Vagina (tissue), 2 donors: ENCODE data around the gene PIK3R1. TPM values are rescaled to one million over a fixed set of nuclear protein-coding genes. Genes with fewer than 3 reads are reported as not detected.

Source experiments
- DNase-seq, 2 donors: peaks; one replicate each; pipeline ENCODE4 v3.0.0-alpha.2; 2017; ENCODE audit errors: extremely low spot score in 2 of 2
- H3K27ac ChIP-seq: fragments of 200-600 bp; sonication (generic); one replicate; pipeline ENCODE4 v1.5.1; 2019
- H3K27me3 ChIP-seq: fragments of 200-600 bp; sonication (generic); one replicate; pipeline ENCODE4 v1.5.1; 2019
- H3K36me3 ChIP-seq, 2 donors: fragments of 200-600 bp; sonication (generic); one replicate each; pipeline ENCODE4 v1.5.1; 2017 to 2019
- H3K4me1 ChIP-seq: fragments of 200-600 bp; sonication (generic); one replicate; pipeline ENCODE4 v1.5.1; 2019
- H3K4me3 ChIP-seq, 2 donors: fragments of 200-600 bp; sonication (generic); 1 replicate in 1 of 2; 2 replicates in 1 of 2; pipeline ENCODE4 v1.5.1; 2016 to 2019
- H3K9me3 ChIP-seq: fragments of 200-600 bp; sonication (generic); one replicate; pipeline ENCODE4 v1.5.1; 2019
- CTCF ChIP-seq, 3 experiments: fragments of 450-650 bp in 2 of 3; fragments of 200-600 bp in 1 of 3; sonication (generic) in 1 of 3; IDR thresholded peaks; one replicate each; pipeline ENCODE4 v1.5.1; 2017 to 2019; ENCODE audit warnings: antibody characterized with exemption in 3 of 3, mild to moderate bottlenecking in 2 of 3, moderate library complexity in 2 of 3
- POLR2A ChIP-seq, 2 donors: fragments of 450-650 bp; IDR thresholded peaks; one replicate each; pipeline ENCODE4 v1.6.1; 2017; ENCODE audit warnings: antibody characterized with exemption in 2 of 2, mild to moderate bottlenecking in 2 of 2, moderate library complexity in 2 of 2
- POLR2AphosphoS5 ChIP-seq, 2 donors: sonication (generic); formaldehyde crosslinking; IDR thresholded peaks; one replicate each; pipeline ENCODE4 v1.9.0; 2017; ENCODE audit warnings: antibody characterized with exemption in 2 of 2, mild to moderate bottlenecking in 2 of 2, low read depth in 1 of 2; ENCODE audit not compliant: insufficient read depth in 1 of 2
- intact Hi-C: fragments of 100-400 bp; cut with DNase I; formaldehyde crosslinking; loops from one replicate; pipeline ENCODE4 v1.15.1; 2023
- total RNA-seq: library from RNA; depleted of rRNA; stranded (reverse); fragments of >200 nt; gene quantifications from one replicate; pipeline ENCODE4 v1.2.3, GENCODE V29; 2016

PIK3R1 gene
- total RNA-seq, 1 donor from 2014 or later, result 134 TPM

DNA sequence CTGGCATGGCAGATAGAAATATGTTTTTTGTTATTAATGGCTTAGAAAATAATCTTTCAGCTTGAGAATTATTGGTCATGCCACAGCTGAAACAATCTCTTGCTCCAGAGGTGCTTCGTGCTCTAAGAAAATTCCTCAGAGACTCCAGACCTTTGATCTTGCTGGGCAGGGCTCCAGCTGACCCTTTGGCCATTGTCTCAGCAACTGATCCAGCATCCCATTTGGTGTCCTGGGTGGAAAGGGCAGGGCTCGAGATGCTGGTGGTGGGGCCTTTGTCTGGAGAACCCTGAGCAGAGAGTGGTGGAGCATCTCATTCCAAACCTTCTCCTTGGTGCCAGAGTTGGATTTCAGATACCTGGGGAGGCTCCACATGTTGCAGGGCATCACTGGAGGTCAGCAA lies 43.2 kb upstream of the PIK3R1 start:
- Histone ChIP-seq H3K4me3 (no peak overlapping the region), H3K9me3 (no peaks in the 10 kb centered on the region), H3K4me1 (peaks cover 21% of the 10 kb centered on the region), H3K36me3 (no peaks in the 10 kb centered on the region), H3K27me3 (no peaks in the 10 kb centered on the region), H3K27ac (peak overlapping the region; percentile 68)
- DNase-seq, result peak in 1 of 2 donors; percentile 81
- intact Hi-C loops, result loop anchor here (5.0 kb wide), 1 partner anchor 880 kb away; no protein-coding TSS in a partner anchor
- TF ChIP-seq CTCF (IDR thresholded peaks at IDR 0.05), result no peak
- no peak for TF ChIP-seq POLR2A (IDR thresholded peaks at IDR 0.05)
- TF ChIP-seq POLR2AphosphoS5 (IDR thresholded peaks at IDR 0.05; ENCODE audit: insufficient read depth in 1 of 2, low read depth in 1 of 2), result no peak

GRCh38 chr5:68173007-68173406 lies 42.5 kb upstream of the PIK3R1 start:
- intact Hi-C loops, result loop anchor here (5.0 kb wide), 1 partner anchor 881 kb away; no protein-coding TSS in a partner anchor

DNA sequence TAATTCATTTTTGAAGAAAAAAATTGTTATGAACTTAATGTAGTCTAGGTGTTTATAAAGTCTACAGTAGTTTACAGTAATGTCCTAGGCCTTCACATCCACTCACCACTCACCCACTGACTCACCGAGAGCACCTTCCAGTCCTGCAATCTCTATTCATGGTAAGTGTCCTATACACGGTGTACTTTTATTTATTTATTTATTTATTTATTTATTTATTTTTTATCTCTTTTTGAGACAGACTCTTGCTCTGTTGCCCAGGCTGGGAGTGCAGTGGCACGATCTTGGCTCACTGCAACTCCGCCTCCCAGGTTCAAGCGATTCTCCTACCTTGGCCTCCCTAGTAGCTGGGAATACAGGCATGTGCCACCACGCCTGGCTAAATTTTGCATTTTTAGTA lies 39.3 kb upstream of the PIK3R1 start:
- H3K4me1 ChIP-seq, result peaks cover 17% of the 10 kb centered on the region
- TF ChIP-seq POLR2AphosphoS5 (IDR thresholded peaks at IDR 0.05; ENCODE audit: insufficient read depth in 1 of 2, low read depth in 1 of 2) (no peak), POLR2A (IDR thresholded peaks at IDR 0.05) (no peak), CTCF (IDR thresholded peaks at IDR 0.05) (no peak)
- H3K27me3 ChIP-seq, result no peaks in the 10 kb centered on the region
- no peak for DNase-seq
- H3K9me3 ChIP-seq, result no peaks in the 10 kb centered on the region
- no peaks in the 10 kb centered on the region for H3K36me3 ChIP-seq
- no peak overlapping the region for H3K4me3 ChIP-seq
- intact Hi-C loops, result no loop called here
- no peak overlapping the region for H3K27ac ChIP-seq

More at GRCh38 chr5:68173007-68173406, 42.5 kb upstream of the PIK3R1 start:
- peaks cover 21% of the 10 kb centered on the region for H3K4me1 ChIP-seq
- DNase-seq, result peak in 1 of 2 donors; percentile 85
- no peak overlapping the region for H3K27ac ChIP-seq
- no peaks in the 10 kb centered on the region for H3K27me3 ChIP-seq
- H3K36me3 ChIP-seq, result no peaks in the 10 kb centered on the region
- no peak for TF ChIP-seq POLR2AphosphoS5 (IDR thresholded peaks at IDR 0.05; ENCODE audit: insufficient read depth in 1 of 2, low read depth in 1 of 2)
- TF ChIP-seq POLR2A (IDR thresholded peaks at IDR 0.05), result no peak
- TF ChIP-seq CTCF (IDR thresholded peaks at IDR 0.05), result no peak
- H3K9me3 ChIP-seq, result no peaks in the 10 kb centered on the region
- no peak overlapping the region for H3K4me3 ChIP-seq

GRCh38 chr5:68176802-68177479 lies 38.6 kb upstream of the PIK3R1 start:
- Histone ChIP-seq H3K27ac (no peak overlapping the region), H3K4me1 (peaks cover 14% of the 10 kb centered on the region), H3K27me3 (no peaks in the 10 kb centered on the region), H3K4me3 (no peak overlapping the region), H3K9me3 (no peaks in the 10 kb centered on the region), H3K36me3 (no peaks in the 10 kb centered on the region)
- DNase-seq, result peak in 1 of 2 donors; percentile 76
- TF ChIP-seq POLR2AphosphoS5 (IDR thresholded peaks at IDR 0.05; ENCODE audit: insufficient read depth in 1 of 2, low read depth in 1 of 2) (no peak), POLR2A (IDR thresholded peaks at IDR 0.05) (no peak), CTCF (IDR thresholded peaks at IDR 0.05) (no peak)
- intact Hi-C loops, result no loop called here

- Histone ChIP-seq H3K9me3 (no peaks in the 10 kb centered on the region), H3K36me3 (no peaks in the 10 kb centered on the region), H3K4me3 (no peak overlapping the region), H3K4me1 (peaks cover 7% of the 10 kb centered on the region), H3K27me3 (no peaks in the 10 kb centered on the region), H3K27ac (no peak overlapping the region)
- TF ChIP-seq POLR2A (IDR thresholded peaks at IDR 0.05), result no peak
- DNase-seq, result no peak
- intact Hi-C loops, result no loop called here
Observed at GRCh38 chr5:68177676-68178075, 37.9 kb upstream of the PIK3R1 start.
